ENCODE measurements around the gene OR4Q3.

DNA sequence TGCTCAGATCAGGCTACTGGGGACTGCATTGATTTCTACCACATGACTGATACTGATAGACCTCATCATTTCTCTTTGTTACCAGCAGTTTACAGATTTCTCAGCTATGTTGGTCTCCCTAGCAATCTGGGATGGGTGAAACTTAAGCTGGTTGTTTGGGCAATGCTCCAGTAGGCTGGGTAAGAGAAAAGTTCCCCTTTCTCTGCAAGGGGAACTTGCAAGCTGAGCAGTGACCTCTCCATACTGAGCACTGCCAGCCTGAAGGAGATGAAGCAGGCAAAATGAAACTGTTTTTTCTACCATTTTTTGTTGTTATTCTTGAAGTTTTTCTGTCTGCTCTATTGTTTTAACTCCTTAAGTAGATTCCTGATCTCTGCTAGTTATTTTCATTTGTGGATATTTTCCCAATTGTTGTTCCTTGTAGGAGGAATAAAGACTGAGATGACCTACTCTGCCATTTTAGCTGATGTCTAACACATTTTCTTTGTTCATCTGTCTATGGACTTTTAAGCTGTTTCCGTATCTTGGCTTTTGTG, 28.6 kb downstream of the OR4Q3 start:
- TF ChIP-seq, protein P1, sequence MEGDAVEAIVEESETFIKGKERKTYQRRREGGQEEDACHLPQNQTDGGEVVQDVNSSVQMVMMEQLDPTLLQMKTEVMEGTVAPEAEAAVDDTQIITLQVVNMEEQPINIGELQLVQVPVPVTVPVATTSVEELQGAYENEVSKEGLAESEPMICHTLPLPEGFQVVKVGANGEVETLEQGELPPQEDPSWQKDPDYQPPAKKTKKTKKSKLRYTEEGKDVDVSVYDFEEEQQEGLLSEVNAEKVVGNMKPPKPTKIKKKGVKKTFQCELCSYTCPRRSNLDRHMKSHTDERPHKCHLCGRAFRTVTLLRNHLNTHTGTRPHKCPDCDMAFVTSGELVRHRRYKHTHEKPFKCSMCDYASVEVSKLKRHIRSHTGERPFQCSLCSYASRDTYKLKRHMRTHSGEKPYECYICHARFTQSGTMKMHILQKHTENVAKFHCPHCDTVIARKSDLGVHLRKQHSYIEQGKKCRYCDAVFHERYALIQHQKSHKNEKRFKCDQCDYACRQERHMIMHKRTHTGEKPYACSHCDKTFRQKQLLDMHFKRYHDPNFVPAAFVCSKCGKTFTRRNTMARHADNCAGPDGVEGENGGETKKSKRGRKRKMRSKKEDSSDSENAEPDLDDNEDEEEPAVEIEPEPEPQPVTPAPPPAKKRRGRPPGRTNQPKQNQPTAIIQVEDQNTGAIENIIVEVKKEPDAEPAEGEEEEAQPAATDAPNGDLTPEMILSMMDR (IDR thresholded peaks at IDR 0.05; ENCODE audit: extremely low read depth in 1 of 2, insufficient read depth in 1 of 2, low read depth in 1 of 2, low read length in 2 of 2): no peak
- no peak for TF ChIP-seq MYC (IDR thresholded peaks at IDR 0.05; ENCODE audit: low read depth, low read length)
- no peak for TF ChIP-seq POLR2A (IDR thresholded peaks at IDR 0.05; ENCODE audit: low read depth, low read length)
- TF ChIP-seq EZH2 (IDR thresholded peaks at IDR 0.05; ENCODE audit: borderline replicate concordance, low read depth, low read length, severe bottlenecking): no peak
